Keratinocyte (primary cell): ENCODE data around the gene SEC61B. TPM values are rescaled to one million over a fixed set of nuclear protein-coding genes. Genes with fewer than 3 reads are reported as not detected.

ENCODE experiments used
- DNase-seq: peaks from one replicate; pipeline ENCODE4 v3.0.0-alpha.2; 2011; ENCODE audit warnings: low read depth, missing footprints, low spot score
- FAIRE-seq: peaks from 2 replicates; lab custom pipeline; 2011; peaks lifted over from hg19 to GRCh38; lab: Jason Lieb, UNC
- H2AFZ ChIP-seq: 2 replicates; pipeline ENCODE4 v1.6.0; 2012; ENCODE audit warnings: low read length, control low read depth, inconsistent platforms; ENCODE audit not compliant: control insufficient read depth
- H3K27ac ChIP-seq: 2 replicates; pipeline ENCODE4 v1.5.1; 2011; ENCODE audit warnings: low read length; ENCODE audit not compliant: control insufficient read depth, insufficient read depth
- H3K27me3 ChIP-seq: 3 replicates; pipeline ENCODE4 v1.6.0; 2011; ENCODE audit warnings: low read length; ENCODE audit not compliant: control insufficient read depth, insufficient read depth; ENCODE audit errors: extremely low read depth
- H3K36me3 ChIP-seq, 2 experiments: 2 replicates in 1 of 2; 3 replicates in 1 of 2; pipeline ENCODE4 v1.5.1; 2011; ENCODE audit warnings: low read length in 2 of 2, mild to moderate bottlenecking in 1 of 2; ENCODE audit not compliant: control insufficient read depth in 2 of 2, insufficient read depth in 2 of 2; ENCODE audit errors: extremely low read depth in 1 of 2
- H3K4me1 ChIP-seq: 3 replicates; pipeline ENCODE4 v1.5.1; 2011; ENCODE audit warnings: low read length; ENCODE audit not compliant: control insufficient read depth, insufficient read depth; ENCODE audit errors: extremely low read depth
- H3K4me2 ChIP-seq: 3 replicates; pipeline ENCODE4 v1.6.0; 2011; ENCODE audit warnings: low read depth, low read length; ENCODE audit not compliant: control insufficient read depth, insufficient read depth; ENCODE audit errors: extremely low read depth
- H3K4me3 ChIP-seq, 3 experiments: fragments of 200-600 bp in 1 of 3; sonication (generic) in 1 of 3; 2 replicates in 2 of 3; 3 replicates in 1 of 3; pipeline ENCODE4 v1.5.1; 2011 to 2016; ENCODE audit warnings: low read length in 3 of 3, mild to moderate bottlenecking in 3 of 3, control low read depth in 2 of 3, inconsistent platforms in 1 of 3, low read depth in 1 of 3, mixed read lengths in 1 of 3, mixed run types in 1 of 3, moderate library complexity in 1 of 3; ENCODE audit not compliant: control insufficient read depth in 2 of 3, insufficient read depth in 2 of 3; ENCODE audit errors: extremely low read depth in 1 of 3
- H3K79me2 ChIP-seq: 2 replicates; pipeline ENCODE4 v1.6.0; 2012; ENCODE audit warnings: low read length; ENCODE audit not compliant: control insufficient read depth, insufficient read depth
- H3K9ac ChIP-seq: 3 replicates; pipeline ENCODE4 v1.6.0; 2011; ENCODE audit warnings: low read length; ENCODE audit not compliant: control insufficient read depth, insufficient read depth; ENCODE audit errors: extremely low read depth
- H3K9me1 ChIP-seq: 3 replicates; pipeline ENCODE4 v1.6.0; 2011; ENCODE audit warnings: low read length; ENCODE audit not compliant: control insufficient read depth, insufficient read depth; ENCODE audit errors: extremely low read depth
- H3K9me3 ChIP-seq: 2 replicates; pipeline ENCODE4 v1.5.1; 2012; ENCODE audit warnings: low read depth, low read length; ENCODE audit not compliant: control insufficient read depth
- H4K20me1 ChIP-seq: 3 replicates; pipeline ENCODE4 v1.6.0; 2011; ENCODE audit warnings: low read length; ENCODE audit not compliant: control insufficient read depth, insufficient read depth; ENCODE audit errors: extremely low read depth
- EZH2 ChIP-seq: IDR thresholded peaks from one replicate; pipeline ENCODE4 v1.6.1; 2012; ENCODE audit warnings: inconsistent platforms, mild to moderate bottlenecking, low read length, moderate library complexity
- dilution Hi-C: fragments of 300-500 bp; cut with MboI; formaldehyde crosslinking; loops from one replicate; pipeline ENCODE4 v1.7.0; 2020; ENCODE audit warnings: low sequenced_read_pairs; ENCODE audit not compliant: extremely low pct_ligation_motif_present
- polyA plus RNA-seq, 5 experiments: library from polyadenylated mRNA; depleted of rRNA in 3 of 5; stranded (reverse) in 3 of 5; stranded (forward) in 1 of 5; unstranded in 1 of 5; fragments of >200 nt; gene quantifications; 1 replicate in 1 of 5; 2 replicates in 3 of 5; 3 replicates in 1 of 5; pipeline versions ENCODE4 v1.2.1 to v1.2.3, GENCODE V29; 2011 to 2012; ENCODE audit warnings: missing spikeins in 2 of 5, low read depth in 1 of 5, low replicate concordance in 1 of 5
- TF ChIP-seq, protein P1 (sequence below), 3 experiments: IDR thresholded peaks in 1 of 3; conservative IDR thresholded peaks in 1 of 3; optimal IDR thresholded peaks in 1 of 3; 2 replicates in 2 of 3; 3 replicates in 1 of 3; pipeline versions ENCODE3 to v1.5.1; 2011; ENCODE audit warnings: low read length in 3 of 3, mild to moderate bottlenecking in 3 of 3, moderate library complexity in 2 of 3, control low read depth in 1 of 3, inconsistent platforms in 1 of 3; ENCODE audit not compliant: insufficient read depth in 2 of 3; ENCODE audit errors: extremely low read depth in 1 of 3

Gene SEC61B
- polyA plus RNA-seq, 1 donor (not counting 4 experiments of a cell fraction or from before 2014, with no cell fraction given) = 207 TPM

DNA sequence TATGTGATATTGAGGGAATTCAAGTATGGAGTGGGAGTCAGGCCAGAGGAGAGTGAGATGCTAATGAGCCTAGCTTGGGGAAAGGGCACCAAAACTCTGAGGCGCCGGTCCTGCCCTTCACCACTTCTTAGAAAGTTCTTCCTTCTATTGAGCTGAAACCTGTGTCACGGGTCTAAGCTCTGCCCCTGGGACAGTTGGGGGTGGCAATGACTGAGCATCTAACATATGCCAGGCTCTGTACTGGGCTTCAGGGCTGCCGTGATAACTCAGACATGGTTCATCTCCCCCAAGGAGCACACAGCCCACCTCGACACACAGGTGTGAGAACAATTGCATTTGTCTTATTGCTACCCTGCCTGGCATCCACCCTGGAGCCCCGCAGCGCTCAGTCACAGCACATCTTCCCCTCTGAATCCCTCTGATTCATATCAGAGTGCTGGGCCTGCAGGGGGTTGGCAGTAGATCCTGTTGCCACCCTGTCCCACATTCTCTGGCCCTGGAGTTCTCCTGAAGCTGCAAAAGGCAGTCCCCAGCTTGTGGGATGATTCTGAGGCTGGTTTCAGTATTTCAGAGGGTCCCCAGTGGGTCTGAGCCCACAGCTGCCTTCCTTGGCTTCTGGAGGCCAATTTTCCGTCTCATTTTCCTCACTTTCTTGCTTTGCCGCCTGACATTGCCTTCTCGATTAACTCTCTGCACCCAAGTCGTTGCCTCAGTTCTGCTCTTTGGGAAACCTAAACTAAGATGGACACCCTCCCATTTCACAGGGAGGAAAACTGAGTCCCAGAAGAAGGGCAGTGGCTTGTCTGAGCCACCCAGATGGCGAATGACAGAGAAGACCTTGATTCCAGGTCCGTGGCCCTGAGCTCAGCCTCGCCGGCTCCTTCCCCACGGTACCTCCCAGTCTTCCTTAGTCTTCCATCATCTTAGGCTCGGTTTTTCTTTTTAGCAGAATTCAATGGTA is 42.9 kb upstream of the SEC61B start:
- dilution Hi-C loops = no loop called here
- H2AFZ ChIP-seq = no peak overlapping the region
- H3K4me3 ChIP-seq = no peak overlapping the region

DNA sequence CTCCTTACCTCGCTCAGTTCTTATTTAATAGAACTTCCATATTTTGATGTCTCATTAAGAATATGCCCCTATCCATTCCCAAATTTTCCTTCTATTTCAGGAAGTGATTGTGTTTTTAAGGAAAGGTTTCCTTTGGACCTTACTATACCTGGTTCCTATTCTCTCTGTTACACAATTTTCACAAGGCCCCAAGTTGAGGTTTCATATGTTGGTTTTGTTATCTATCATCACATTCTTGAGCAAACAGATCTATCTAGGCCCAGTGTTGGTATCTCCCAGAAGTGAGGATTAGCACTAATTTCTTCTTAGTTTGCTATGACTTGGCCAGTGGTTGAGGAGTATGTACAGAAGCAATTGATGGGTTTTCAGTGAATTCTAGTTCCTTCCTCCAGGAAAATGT is 41.9 kb upstream of the SEC61B start:
- no peaks in the 10 kb centered on the region for H3K27me3 ChIP-seq
- H4K20me1 ChIP-seq = no peaks in the 10 kb centered on the region
- H3K4me1 ChIP-seq = peaks cover 2% of the 10 kb centered on the region
- dilution Hi-C loops = no loop called here
- H3K79me2 ChIP-seq = no peaks in the 10 kb centered on the region
- TF ChIP-seq, protein P1, sequence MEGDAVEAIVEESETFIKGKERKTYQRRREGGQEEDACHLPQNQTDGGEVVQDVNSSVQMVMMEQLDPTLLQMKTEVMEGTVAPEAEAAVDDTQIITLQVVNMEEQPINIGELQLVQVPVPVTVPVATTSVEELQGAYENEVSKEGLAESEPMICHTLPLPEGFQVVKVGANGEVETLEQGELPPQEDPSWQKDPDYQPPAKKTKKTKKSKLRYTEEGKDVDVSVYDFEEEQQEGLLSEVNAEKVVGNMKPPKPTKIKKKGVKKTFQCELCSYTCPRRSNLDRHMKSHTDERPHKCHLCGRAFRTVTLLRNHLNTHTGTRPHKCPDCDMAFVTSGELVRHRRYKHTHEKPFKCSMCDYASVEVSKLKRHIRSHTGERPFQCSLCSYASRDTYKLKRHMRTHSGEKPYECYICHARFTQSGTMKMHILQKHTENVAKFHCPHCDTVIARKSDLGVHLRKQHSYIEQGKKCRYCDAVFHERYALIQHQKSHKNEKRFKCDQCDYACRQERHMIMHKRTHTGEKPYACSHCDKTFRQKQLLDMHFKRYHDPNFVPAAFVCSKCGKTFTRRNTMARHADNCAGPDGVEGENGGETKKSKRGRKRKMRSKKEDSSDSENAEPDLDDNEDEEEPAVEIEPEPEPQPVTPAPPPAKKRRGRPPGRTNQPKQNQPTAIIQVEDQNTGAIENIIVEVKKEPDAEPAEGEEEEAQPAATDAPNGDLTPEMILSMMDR (optimal IDR thresholded peaks at IDR 0.05 in 1 of 3, IDR thresholded peaks at IDR 0.05 in 1 of 3, conservative IDR thresholded peaks at IDR 0.05 in 1 of 3; ENCODE audit: extremely low read depth in 1 of 3, insufficient read depth in 2 of 3, low read length in 3 of 3) = no peak
- TF ChIP-seq EZH2 = no peak
- no peak overlapping the region for H3K9ac ChIP-seq
- no peak for FAIRE-seq
- no peak overlapping the region for H2AFZ ChIP-seq
- no peak for DNase-seq
- no peaks in the 10 kb centered on the region for H3K36me3 ChIP-seq
- no peak overlapping the region for H3K4me2 ChIP-seq
- H3K9me3 ChIP-seq = no peaks in the 10 kb centered on the region
- H3K9me1 ChIP-seq = no peaks in the 10 kb centered on the region
- no peak overlapping the region for H3K27ac ChIP-seq
- H3K4me3 ChIP-seq = no peak overlapping the region

More for the DNA sequence above, 42.9 kb upstream of the SEC61B start:
- Histone ChIP-seq H3K4me2 (no peak overlapping the region), H3K4me1 (no peaks in the 10 kb centered on the region), H3K9me3 (no peaks in the 10 kb centered on the region), H3K9ac (no peak overlapping the region), H3K27ac (no peak overlapping the region), H3K36me3 (no peaks in the 10 kb centered on the region), H4K20me1 (no peaks in the 10 kb centered on the region), H3K79me2 (no peaks in the 10 kb centered on the region), H3K27me3 (no peaks in the 10 kb centered on the region), H3K9me1 (no peaks in the 10 kb centered on the region)
- DNase-seq = no peak
- FAIRE-seq = no peak
- no peak for TF ChIP-seq EZH2
- TF ChIP-seq, protein P1 (optimal IDR thresholded peaks at IDR 0.05 in 1 of 3, IDR thresholded peaks at IDR 0.05 in 1 of 3, conservative IDR thresholded peaks at IDR 0.05 in 1 of 3; ENCODE audit: extremely low read depth in 1 of 3, insufficient read depth in 2 of 3, low read length in 3 of 3) = no peak
